Measurements from ENCODE around the gene TEX12. TPM values are rescaled to one million over a fixed set of nuclear protein-coding genes. Genes with fewer than 3 reads are reported as not detected.

TEX12 gene
- total RNA-seq, 1 experiment from 2014 or later = not detected

- no peak overlapping the region for H3K27ac Mint-ChIP-seq (ENCODE audit: unreplicated experiment)
- intact Hi-C loops (cut with micrococcal nuclease; ENCODE audit: unreplicated experiment) = no loop called here
- DNase-seq = no peak
- no peaks in the 10 kb centered on the region for H3K27me3 Mint-ChIP-seq (ENCODE audit: unreplicated experiment)
- H3K9me3 Mint-ChIP-seq (ENCODE audit: low read depth, unreplicated experiment) = no peaks in the 10 kb centered on the region
- H3K36me3 Mint-ChIP-seq (ENCODE audit: insufficient read depth, unreplicated experiment) = no peaks in the 10 kb centered on the region
- CTCF ChIA-PET = no interaction called here
- BruUV-seq (replicated peaks) = no TSS peak
- H3K4me3 Mint-ChIP-seq (ENCODE audit: low read depth, unreplicated experiment) = no peak overlapping the region
- no peak for TF ChIP-seq CTCF (IDR thresholded peaks at IDR 0.05; ENCODE audit: unreplicated experiment)
- peaks cover 27% of the 10 kb centered on the region for H3K4me1 Mint-ChIP-seq (ENCODE audit: low read depth, unreplicated experiment)
Observed at GRCh38 chr11:112127056-112127455, 40.1 kb upstream of the TEX12 start.

- CTCF ChIA-PET = no interaction called here
- Mint-ChIP-seq H3K4me3 (ENCODE audit: low read depth, unreplicated experiment) (no peak overlapping the region), H3K4me1 (ENCODE audit: low read depth, unreplicated experiment) (peaks cover 29% of the 10 kb centered on the region), H3K27me3 (ENCODE audit: unreplicated experiment) (no peaks in the 10 kb centered on the region), H3K9me3 (ENCODE audit: low read depth, unreplicated experiment) (no peaks in the 10 kb centered on the region), H3K36me3 (ENCODE audit: insufficient read depth, unreplicated experiment) (no peaks in the 10 kb centered on the region), H3K27ac (ENCODE audit: unreplicated experiment) (no peak overlapping the region)
- TF ChIP-seq CTCF (IDR thresholded peaks at IDR 0.05; ENCODE audit: unreplicated experiment) = no peak
- BruUV-seq (replicated peaks) = no TSS peak
- intact Hi-C loops (cut with micrococcal nuclease; ENCODE audit: unreplicated experiment) = no loop called here
- peak; percentile 36 for DNase-seq
Observed at GRCh38 chr11:112128483-112129121, 38.6 kb upstream of the TEX12 start.

GRCh38 chr11:112129656-112130055 lies 37.5 kb upstream of the TEX12 start:
- Mint-ChIP-seq H3K27me3 (ENCODE audit: unreplicated experiment) (no peaks in the 10 kb centered on the region), H3K4me3 (ENCODE audit: low read depth, unreplicated experiment) (no peak overlapping the region), H3K9me3 (ENCODE audit: low read depth, unreplicated experiment) (no peaks in the 10 kb centered on the region), H3K36me3 (ENCODE audit: insufficient read depth, unreplicated experiment) (no peaks in the 10 kb centered on the region), H3K4me1 (ENCODE audit: low read depth, unreplicated experiment) (peaks cover 29% of the 10 kb centered on the region), H3K27ac (ENCODE audit: unreplicated experiment) (peak overlapping the region; percentile 27)
- no peak for DNase-seq
- TF ChIP-seq CTCF (IDR thresholded peaks at IDR 0.05; ENCODE audit: unreplicated experiment) = no peak
- CTCF ChIA-PET = no interaction called here
- intact Hi-C loops (cut with micrococcal nuclease; ENCODE audit: unreplicated experiment) = no loop called here
- no TSS peak for BruUV-seq (replicated peaks)

- no TSS peak for BruUV-seq (replicated peaks)
Observed at GRCh38 chr11:112132737-112133136, 34.4 kb upstream of the TEX12 start.

More at GRCh38 chr11:112132737-112133136, 34.4 kb upstream of the TEX12 start:
- H3K4me1 Mint-ChIP-seq (ENCODE audit: low read depth, unreplicated experiment) = peaks cover 29% of the 10 kb centered on the region
- H3K27me3 Mint-ChIP-seq (ENCODE audit: unreplicated experiment) = no peaks in the 10 kb centered on the region
- no peaks in the 10 kb centered on the region for H3K9me3 Mint-ChIP-seq (ENCODE audit: low read depth, unreplicated experiment)
- no peak overlapping the region for H3K4me3 Mint-ChIP-seq (ENCODE audit: low read depth, unreplicated experiment)
- H3K27ac Mint-ChIP-seq (ENCODE audit: unreplicated experiment) = no peak overlapping the region
- H3K36me3 Mint-ChIP-seq (ENCODE audit: insufficient read depth, unreplicated experiment) = no peaks in the 10 kb centered on the region
- CTCF ChIA-PET = no interaction called here
- DNase-seq = no peak
- no peak for TF ChIP-seq CTCF (IDR thresholded peaks at IDR 0.05; ENCODE audit: unreplicated experiment)
- intact Hi-C loops (cut with micrococcal nuclease; ENCODE audit: unreplicated experiment) = no loop called here

All from Calu3 (cell line).